ENCODE data around the gene CCR5AS.

Gene CCR5AS

DNA sequence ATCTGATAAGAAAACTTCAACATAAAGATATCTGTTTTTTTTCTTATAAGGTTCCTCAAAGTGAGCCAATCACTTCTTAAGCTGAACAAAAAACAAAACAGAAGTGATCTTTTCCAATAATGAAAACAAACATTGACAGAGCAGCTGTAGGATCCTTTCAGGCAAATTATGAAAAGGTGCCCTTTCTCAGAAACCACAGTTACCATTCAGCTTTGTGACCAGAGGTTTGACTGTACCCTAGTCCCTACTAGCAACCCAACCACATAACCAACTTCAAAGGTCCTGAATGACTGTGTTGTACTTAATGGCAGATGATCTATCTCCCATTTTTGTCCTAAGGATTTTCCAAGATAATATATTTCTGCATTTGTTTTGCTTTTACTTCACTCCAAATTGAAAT lies 92.3 kb downstream of the CCR5AS start:
- Histone ChIP-seq H2BK5ac (ENCODE audit: low read depth, low read length) (no peak overlapping the region), H2AK5ac (ENCODE audit: low read depth, low read length) (no peak overlapping the region), H3K9ac (replicated peaks in 1 of 4; ENCODE audit: extremely low read depth in 1 of 4, low read depth in 3 of 4, low read length in 3 of 4) (no peak overlapping the region), H3K56ac (replicated peaks; ENCODE audit: insufficient read length, low read depth, low read length) (no peak overlapping the region), H2AFZ (ENCODE audit: low read length) (no peak overlapping the region), H3K4ac (replicated peaks; ENCODE audit: insufficient read length, low read depth, low read length) (no peak overlapping the region), H4K20me1 (replicated peaks in 1 of 2; ENCODE audit: control insufficient read depth in 1 of 2, insufficient read depth in 2 of 2, low read length in 2 of 2) (no peaks in the 10 kb centered on the region), H3K4me1 (replicated peaks in 1 of 4; ENCODE audit: control insufficient read depth in 3 of 4, insufficient read depth in 4 of 4, low read length in 3 of 4) (peaks cover 0 to 3% (median 1%) of the 10 kb centered on the region in 4 experiments; a peak in 1 of 7 replicates), H3K9me3 (ENCODE audit: insufficient read depth in 2 of 2, low read depth in 1 of 2, low read length in 1 of 2) (peaks cover 0 to 9% of the 10 kb centered on the region in 2 experiments; a peak in 2 of 4 replicates), H3K27ac (ENCODE audit: low read depth, low read length) (no peak overlapping the region), H3K4me3 (ENCODE audit: extremely low read depth in 1 of 4, insufficient read depth in 2 of 4, low read depth in 3 of 4, low read length in 4 of 4) (no peak overlapping the region), H3K79me2 (ENCODE audit: control insufficient read depth in 1 of 2, insufficient read depth in 2 of 2, low read length in 2 of 2) (no peaks in the 10 kb centered on the region), H3K14ac (ENCODE audit: insufficient read length) (no peak overlapping the region), H2BK20ac (ENCODE audit: low read length) (no peak overlapping the region), H2BK15ac (ENCODE audit: low read length) (no peak overlapping the region), H4K5ac (ENCODE audit: insufficient read length, low read depth, low read length) (no peak overlapping the region), H3K79me1 (ENCODE audit: low read depth, low read length) (no peaks in the 10 kb centered on the region; the same call in 1 of the 2 replicates), H3K18ac (ENCODE audit: extremely low read depth, low read length) (no peak overlapping the region), H3K36me3 (ENCODE audit: control insufficient read depth in 2 of 4, insufficient read depth in 4 of 4, low read length in 3 of 4) (no peaks in the 10 kb centered on the region), H4K91ac (replicated peaks; ENCODE audit: insufficient read length, low read length) (no peak overlapping the region), H3K23ac (ENCODE audit: insufficient read length) (no peak overlapping the region), H2BK12ac (ENCODE audit: low read depth, low read length) (no peak overlapping the region), H4K8ac (ENCODE audit: extremely low read depth, insufficient read depth, low read length) (no peak overlapping the region), H3K23me2 (ENCODE audit: low read depth, low read length) (no peaks in the 10 kb centered on the region), H3K4me2 (ENCODE audit: insufficient read depth in 1 of 2, low read depth in 2 of 2, low read length in 2 of 2) (no peak overlapping the region), H3K27me3 (replicated peaks in 1 of 4; ENCODE audit: control insufficient read depth in 3 of 4, extremely low read depth in 1 of 4, insufficient read depth in 3 of 4, low read length in 3 of 4) (no peaks in the 10 kb centered on the region), H2BK120ac (replicated peaks; ENCODE audit: low read depth, low read length) (no peak overlapping the region)
- ChIA-PET CTCF (ENCODE audit: partially characterized antibody) (interaction anchor here (0.6 to 1.5 kb wide), 2 partner anchors 38 to 261 kb away, joined by 3 to 4 read pairs; no protein-coding TSS in a partner anchor), POLR2A (ENCODE audit: partially characterized antibody) (no interaction called here)
- no peak for FAIRE-seq
- DNase-seq (ENCODE audit: low read depth in 1 of 2, low spot score in 2 of 2), result no peak
- no peak for TF ChIP-seq CTBP2 (IDR thresholded peaks at IDR 0.05; ENCODE audit: borderline replicate concordance, insufficient read depth, insufficient read length, low read length)
- TF ChIP-seq TAF7 (optimal IDR thresholded peaks at IDR 0.05; ENCODE audit: borderline replicate concordance, low read depth, low read length), result no peak
- no peak for TF ChIP-seq RFX5 (IDR thresholded peaks at IDR 0.05; ENCODE audit: borderline replicate concordance, low read depth, low read length)
- no peak for TF ChIP-seq SIX5 (IDR thresholded peaks at IDR 0.05; ENCODE audit: low read depth, low read length)
- TF ChIP-seq ASH2L (IDR thresholded peaks at IDR 0.05; ENCODE audit: low read length), result no peak
- no peak for TF ChIP-seq EZH2 (IDR thresholded peaks at IDR 0.05; ENCODE audit: low read depth, low read length, severe bottlenecking)
- no peak for TF ChIP-seq CREB1 (IDR thresholded peaks at IDR 0.05)
- no peak for TF ChIP-seq FOSL1 (IDR thresholded peaks at IDR 0.05; ENCODE audit: insufficient read depth, low read depth, low read length)
- no peak for TF ChIP-seq SP2 (IDR thresholded peaks at IDR 0.05; ENCODE audit: low read length)
- no peak for TF ChIP-seq HDAC6 (IDR thresholded peaks at IDR 0.05; ENCODE audit: low read depth, low read length)
- TF ChIP-seq, protein P1, sequence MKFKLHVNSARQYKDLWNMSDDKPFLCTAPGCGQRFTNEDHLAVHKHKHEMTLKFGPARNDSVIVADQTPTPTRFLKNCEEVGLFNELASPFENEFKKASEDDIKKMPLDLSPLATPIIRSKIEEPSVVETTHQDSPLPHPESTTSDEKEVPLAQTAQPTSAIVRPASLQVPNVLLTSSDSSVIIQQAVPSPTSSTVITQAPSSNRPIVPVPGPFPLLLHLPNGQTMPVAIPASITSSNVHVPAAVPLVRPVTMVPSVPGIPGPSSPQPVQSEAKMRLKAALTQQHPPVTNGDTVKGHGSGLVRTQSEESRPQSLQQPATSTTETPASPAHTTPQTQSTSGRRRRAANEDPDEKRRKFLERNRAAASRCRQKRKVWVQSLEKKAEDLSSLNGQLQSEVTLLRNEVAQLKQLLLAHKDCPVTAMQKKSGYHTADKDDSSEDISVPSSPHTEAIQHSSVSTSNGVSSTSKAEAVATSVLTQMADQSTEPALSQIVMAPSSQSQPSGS (IDR thresholded peaks at IDR 0.05; ENCODE audit: low read length), result no peak
- no peak for TF ChIP-seq SIN3A (conservative IDR thresholded peaks at IDR 0.05 in 1 of 2, IDR thresholded peaks at IDR 0.05 in 1 of 2; ENCODE audit: low read depth in 1 of 2, low read length in 2 of 2)
- TF ChIP-seq HDAC2 (IDR thresholded peaks at IDR 0.05; ENCODE audit: borderline replicate concordance in 1 of 2, low read depth in 2 of 2, low read length in 2 of 2), result no peak
- no peak for TF ChIP-seq KDM5A (IDR thresholded peaks at IDR 0.05; ENCODE audit: low read length)
